HG03108 (cell line): ENCODE measurements around the gene EMILIN1.
A peak's percentile ranks its signal among the peaks of the same experiment; 100 is the strongest.
"Not testable (repeated sequence)": the region's sequence is repeated elsewhere in the genome, so short reads cannot be mapped to it uniquely, and the experiment has no call there.

Source experiments
- ATAC-seq: cut with Tn5 transposase; IDR thresholded peaks from one replicate; pipeline ENCODE4 v1.9.1; 2021; ENCODE audit warnings: moderate library complexity; ENCODE audit not compliant: unreplicated experiment

Gene EMILIN1

DNA sequence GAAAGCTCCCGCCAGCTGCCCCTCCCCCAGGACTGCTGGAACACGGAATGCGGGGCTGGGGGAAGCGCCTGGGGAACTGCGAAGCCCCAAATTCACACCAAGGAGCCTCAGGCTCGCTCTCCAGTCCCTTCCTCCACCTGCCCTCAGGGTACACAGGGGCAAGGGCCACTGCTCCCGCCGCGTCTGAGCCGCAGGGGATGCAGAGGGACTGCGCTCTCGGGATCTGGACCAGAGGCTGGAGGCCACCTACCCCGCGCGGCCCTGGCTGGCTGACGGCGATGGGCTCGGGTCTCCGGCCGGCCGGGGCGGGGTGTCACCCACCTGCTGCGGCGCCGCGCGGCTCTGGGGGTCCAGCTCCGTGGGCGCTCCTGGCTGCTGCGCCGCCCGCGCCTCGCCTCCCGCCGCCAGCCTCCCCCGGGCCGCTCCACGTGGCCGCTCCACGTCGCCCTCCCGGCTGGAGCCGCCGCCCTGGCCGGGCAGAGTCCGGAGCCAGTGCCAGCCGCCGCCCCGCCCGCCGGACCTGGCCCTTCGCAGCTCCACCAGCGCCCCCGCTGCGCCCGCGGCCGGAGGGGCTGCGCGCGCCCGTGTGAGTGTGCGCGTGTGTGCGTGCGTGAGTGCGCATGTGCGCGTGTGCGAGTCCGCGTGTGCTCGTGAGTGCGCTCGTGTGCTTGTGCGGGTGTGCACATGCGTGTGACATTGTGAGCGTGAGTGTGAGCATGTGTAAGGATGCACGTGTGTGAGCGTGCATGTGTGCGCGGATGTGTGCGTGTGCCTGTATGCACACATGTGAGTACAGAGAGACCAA is 40.3 kb downstream of the EMILIN1 start, which contains the start of gene CGREF1:
Gene CGREF1 (minus strand): TSS at position 604 of the 805 bp plus-strand sequence. CDS start 14,762 bp downstream, outside the sequence.
- no peak for ATAC-seq

DNA sequence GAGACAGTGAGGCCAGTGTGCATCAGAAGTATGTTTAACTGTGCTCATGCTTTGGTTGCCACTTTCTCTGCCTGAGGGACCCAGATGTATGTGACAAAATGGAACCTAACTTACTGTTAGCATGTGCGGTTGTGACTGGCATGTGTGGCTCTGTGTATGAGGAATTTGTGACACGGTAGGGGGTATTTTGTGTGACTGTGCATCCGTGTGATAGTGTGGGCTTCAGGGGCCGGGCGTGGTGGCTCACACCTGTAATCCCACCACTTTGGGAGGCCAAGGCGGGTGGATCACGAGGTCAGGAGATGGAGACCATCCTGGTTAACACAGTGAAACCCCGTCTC is 40.9 kb downstream of the EMILIN1 start:
- not testable (repeated sequence) for ATAC-seq

DNA sequence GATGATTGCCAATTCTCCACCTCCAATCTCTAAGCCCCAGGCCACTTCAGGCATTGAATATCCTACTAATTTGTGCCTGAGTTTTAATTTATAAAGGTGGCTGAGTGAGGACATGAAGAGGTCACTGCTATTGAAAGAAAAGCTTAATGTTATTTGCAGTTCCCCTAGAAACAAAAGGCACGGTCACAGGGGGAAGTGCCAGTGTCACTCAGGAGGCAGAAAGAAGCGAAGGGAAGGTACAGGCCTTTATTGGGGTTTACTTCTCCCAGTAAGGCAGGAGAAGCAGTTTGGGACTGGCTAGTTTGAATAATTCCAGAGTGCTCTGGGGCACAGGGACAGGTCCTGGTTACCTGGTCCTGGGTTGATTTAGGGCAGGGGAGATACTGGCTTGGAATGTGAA is 43.5 kb downstream of the EMILIN1 start:
- ATAC-seq = no peak

DNA sequence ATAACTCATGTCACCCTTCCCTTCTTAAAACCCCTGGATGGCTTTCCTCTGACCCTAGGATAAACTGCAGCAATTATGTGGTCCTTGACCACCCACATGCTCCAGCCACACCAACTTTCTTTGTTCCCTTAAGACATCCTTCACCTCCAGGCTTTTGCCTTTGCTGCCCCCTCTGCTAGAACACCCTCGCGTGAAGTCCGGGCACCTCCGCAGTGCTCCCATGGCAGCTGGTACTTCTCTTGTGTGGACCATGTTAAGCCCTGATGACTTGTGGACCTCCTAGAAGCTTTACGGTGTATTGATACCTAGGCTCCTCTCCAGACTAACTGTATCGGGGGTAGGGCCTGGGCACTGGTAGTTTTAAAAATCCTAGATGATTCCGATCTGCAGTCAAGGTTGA is 44.4 kb downstream of the EMILIN1 start:
- no peak for ATAC-seq

DNA sequence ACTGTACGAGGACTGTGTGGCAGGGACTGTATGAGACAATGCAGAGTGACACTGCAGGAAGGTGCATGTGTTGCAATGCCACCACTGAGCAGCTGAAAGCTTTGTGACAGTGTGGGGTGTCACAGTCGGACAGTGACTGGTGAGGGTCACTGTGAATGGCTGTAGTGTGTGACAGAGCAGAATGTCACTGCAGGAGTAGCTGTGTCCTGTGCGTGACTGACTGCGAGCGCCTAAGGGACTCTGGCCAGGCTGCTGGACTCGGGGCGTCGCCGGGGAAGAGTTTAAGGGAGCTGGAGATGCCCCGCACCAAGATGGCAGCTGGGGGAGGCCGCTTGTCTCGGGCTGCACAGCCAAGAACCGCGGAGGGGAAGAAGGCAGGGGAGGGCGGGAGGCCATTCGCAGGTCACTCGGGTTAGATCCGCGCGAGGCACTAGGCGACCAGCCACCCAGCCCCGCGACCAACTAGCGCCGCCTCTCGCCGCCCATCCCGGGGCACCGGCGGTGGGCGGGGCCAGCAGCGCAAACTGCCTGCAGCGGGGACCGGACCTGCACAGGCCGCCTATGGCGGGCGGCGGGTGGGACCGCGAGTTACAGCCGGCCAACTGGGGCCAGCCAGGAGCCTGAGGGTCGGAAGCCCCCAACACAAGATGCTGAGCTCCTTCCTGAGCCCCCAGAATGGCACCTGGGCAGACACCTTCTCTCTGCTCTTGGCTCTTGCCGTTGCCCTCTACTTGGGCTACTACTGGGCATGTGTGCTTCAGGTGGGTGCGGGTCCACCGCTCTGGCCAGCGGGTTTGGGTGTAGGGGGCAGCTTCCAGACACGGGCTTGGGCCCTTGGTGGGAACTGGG is 45.1 kb downstream of the EMILIN1 start, which contains the start of gene ABHD1:
Gene ABHD1 (plus strand): TSS at position 514 of the 849 bp plus-strand sequence. CDS start 134 bp downstream, at position 648.
- no peak for ATAC-seq

DNA sequence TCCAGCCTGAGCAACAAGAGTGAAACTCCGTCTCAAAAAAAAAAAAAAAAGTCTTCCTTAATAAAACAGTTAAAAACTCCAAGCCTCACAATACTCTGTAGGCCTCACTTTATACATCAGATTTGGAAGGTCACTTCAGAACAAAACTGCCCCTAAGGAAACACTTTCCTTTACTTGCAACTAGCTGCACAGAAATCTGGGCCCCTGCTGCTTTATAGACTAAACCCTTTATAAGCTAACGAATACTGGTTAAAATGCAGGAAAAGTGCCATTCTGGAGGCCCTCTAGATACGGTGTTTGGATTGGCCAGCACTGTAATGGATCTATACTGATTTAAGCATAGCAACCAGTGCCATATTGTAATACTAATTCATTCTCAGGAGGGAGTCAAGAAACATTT is 46.7 kb downstream of the EMILIN1 start:
- ATAC-seq = no peak

DNA sequence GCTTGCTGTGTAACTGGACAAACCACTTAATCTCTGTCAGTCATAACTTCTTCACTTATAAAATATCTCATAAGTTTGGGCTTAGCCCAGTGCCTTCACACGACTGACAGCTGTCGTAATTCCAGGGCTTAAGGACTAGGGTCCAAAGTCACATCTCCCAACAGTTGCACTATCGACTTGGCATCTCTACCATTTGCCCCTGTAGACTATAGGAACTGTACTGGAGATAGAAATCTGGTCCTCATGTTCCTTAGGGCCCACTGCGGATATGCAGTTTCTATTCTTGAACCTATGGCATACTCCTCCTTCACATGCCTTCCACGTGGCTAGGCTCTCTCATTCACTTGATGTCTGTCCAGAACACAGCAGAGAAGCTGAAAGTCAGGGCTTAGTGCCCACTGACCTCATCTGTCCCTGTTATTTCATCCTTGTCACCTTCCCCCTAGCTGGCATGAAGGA is 47.9 kb downstream of the EMILIN1 start:
- no peak for ATAC-seq

DNA sequence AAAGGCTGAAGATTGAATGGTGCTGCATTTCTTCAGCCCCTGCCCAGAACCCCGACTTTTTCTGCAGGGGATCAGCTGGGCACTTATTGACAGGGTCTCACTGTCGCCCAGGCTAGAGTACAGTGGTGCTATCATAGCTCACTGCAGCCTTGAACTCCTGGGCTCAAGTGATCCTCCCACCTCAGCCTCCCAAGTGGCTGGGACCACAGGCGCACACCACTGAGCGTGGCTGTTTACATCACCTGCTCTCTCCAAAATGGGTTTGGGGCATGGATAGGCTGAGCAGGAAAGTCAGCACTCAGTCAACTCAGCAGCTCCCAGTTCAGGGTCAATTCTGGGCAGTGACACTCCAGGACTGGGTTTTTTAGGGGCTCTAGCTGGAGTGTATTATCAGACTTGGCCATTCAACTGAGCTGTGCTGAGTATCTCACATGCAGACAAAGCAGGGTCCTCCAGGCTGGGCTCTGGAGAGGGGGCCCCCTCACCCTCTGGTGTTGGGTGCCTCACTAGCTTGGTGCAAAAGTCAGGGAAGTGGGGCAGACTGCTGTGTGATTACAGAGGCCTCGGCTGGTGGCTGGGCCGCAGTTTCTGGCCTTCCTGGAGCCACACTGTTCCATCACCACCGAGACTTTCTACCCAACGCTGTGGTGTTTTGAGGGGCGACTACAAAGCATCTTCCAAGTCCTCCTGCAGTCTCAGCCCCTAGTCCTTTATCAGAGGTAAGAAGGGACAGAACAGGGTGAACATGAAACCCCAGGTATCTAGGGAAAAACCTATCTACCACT is 49.7 kb downstream of the EMILIN1 start:
- no peak for ATAC-seq

DNA sequence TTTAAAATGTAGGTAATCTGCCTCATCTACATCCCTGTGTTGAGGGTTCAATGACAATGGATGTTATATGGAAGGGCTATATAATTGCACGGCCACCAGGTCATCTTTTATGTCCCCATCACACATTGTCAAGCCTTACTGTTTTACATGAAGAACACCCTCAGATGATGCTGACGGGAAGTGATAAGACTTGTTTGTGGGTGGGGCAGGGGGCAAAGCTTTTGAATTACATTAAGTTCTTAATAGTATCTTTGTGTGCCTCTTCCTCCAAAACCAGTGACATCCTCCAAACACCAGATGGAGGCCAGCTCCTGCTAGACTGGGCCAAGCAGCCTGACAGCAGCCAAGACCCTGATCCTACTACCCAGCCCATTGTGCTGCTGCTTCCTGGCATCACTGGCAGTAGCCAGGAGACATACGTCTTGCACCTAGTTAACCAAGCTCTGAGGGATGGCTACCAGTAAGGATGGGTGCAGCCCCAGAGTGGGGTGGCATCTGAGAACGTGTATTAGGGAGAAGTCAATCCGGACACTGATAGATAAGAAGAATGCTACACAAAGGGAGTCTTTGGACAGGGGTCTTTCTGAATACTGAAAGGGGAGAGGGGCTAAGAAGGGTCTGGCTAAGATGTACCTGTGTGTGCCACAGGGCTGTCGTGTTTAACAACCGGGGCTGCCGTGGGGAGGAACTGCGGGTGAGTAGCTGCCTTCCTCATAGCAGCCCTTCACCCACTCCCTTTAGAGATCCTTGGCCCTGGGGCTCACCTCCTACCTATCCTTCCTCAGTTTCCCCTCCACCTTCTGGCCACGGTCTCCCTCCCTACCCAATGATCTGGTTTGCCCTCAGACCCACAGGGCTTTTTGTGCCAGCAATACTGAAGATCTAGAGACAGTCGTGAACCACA is 50.5 kb downstream of the EMILIN1 start:
- no peak for ATAC-seq

DNA sequence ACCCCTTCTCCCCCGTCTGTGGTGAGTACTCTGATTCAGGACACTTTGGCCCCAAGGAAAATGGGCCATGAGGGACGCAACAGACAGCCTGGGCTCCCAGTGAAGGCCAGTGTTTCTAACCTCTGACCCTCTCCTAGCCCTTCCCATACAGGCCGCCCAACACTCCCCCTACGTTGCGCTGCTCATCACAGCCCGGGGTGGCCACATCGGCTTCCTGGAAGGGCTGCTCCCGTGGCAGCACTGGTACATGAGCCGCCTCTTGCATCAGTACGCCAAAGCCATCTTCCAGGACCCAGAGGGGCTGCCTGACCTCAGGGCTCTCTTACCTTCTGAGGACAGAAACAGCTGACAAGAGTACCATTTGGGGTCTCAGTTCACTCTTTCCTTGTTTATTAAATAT is 52.0 kb downstream of the EMILIN1 start:
- no peak for ATAC-seq

DNA sequence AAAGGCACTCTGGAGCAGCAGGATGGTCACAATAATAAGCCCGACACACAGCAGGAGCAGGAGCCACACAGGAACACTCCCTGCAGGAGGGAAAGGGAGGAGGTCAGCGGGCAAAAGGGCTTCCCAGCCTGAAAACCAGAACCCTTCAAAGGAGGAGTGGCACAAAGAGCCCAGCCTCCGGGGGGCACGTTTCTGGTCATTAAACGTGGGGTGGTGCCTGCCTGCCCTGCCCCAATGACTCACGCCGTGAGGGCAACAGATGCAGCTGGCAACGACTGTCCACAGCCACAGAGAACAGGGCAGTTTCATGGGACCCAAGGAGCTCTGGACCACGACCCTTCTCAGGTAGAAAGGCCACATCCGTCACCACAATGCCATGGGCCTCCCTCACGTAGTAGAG is 53.0 kb downstream of the EMILIN1 start:
- no peak for ATAC-seq

DNA sequence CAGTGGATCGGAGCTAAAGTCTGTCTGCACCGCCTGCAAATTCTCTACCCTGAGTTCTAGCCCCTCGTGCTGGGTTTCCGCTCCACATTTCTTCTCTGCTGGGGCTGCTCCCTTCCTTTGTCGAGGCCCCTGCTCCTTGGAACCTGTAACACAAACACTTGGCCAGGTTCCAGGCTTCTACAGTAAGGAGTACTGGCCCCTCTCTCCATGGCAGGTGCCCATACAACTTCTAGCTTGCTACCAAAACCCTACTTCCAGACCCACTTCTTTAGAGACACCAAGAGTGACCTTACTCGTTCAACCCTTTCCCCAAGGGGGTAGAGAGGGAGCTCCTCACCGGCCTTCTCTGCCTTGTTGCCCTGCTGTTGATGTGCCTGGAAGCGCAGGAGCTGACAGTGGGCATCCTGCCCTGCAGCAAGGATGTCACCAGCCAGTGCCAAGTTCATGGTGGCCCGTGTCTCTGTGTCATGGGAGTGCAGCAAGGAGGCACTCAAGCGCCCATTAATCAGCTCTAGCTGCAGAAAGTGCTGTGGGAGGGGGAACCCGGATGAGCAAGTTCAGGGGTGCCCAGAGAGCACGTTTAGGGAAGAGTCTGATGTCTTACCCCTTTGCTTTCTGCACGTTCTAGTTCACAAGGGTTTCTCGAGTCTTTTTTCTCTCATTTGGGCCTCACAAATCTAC is 54.9 kb downstream of the EMILIN1 start:
- no peak for ATAC-seq

DNA sequence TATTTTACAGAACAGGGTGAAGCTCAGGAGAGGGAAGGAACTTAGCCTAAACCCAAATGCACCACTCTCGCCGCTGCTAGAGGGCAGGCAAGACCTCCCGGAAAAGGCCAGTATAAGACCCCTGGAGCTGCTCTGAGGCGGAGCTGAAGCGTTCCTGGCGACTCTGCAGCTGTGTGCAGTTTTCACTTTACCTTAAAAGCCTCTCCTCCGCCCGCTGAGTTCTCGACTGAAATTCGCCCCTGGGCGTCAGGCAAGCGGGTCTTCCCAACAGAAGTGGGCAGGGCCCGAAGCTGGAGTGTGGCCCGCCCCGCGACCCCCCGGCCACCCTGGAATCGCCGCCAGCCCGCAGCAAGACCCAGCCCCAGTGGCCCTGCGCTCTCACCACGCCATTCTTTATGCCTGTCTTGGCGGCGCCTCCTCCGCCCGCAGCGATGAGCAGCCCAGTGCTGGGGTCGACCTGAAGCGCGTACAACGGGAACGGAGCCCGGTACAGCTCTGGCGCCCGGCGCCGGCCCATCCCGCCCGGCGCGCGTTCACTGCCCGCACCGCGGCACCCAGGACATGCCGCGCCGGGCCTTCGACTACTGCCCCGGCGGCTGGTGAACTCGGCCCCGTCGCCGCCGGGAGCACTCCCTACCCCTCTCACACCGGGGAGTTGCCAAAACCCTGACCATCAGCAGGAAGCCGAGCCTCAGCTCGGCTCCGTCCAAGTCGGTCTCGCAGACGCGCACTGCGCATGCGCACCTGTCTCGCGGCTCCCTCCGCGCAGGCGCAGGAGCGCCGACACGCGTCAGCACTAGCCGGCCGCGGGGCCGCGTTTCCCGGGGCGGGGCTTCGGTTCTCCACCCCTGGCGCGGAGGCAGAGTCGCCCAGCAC is 55.7 kb downstream of the EMILIN1 start, which contains the start of gene PREB:
Gene PREB (minus strand): TSS at position 732 of the 876 bp plus-strand sequence. CDS start 215 bp downstream, at position 517.
- ATAC-seq = peak; percentile 78

DNA sequence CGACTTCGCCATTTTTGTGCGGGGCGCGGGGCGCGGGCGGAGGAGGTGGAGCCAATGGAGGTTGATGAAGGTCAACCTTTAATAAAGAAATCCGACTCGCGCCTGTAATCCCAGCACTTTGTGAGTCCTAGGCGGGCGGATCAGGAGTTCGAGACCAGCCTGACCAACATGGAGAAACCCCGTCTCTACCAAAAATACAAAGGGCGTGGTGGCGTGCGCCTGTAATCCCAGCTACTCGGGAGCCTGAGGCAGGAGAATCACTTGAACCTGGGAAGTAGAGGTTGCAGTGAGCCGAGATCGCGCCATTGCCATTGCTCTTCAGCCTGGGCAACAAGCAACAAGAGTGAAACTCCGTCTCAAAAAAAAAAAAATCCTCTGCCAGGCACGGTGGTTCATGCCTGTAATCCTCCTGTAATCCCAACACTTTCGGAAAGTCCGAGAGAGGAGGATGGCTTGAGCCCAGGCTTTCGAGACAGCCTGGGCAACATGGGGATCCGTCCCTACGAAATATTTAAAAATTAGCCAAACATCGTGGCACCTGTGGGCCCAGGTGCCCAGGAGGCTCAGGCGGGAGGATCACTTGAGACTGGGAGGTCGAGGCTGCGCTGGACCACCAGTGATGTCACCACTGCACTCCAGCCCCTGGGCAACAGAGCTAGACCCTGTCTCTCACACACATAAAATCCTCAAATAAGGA is 56.5 kb downstream of the EMILIN1 start:
- ATAC-seq = no peak

DNA sequence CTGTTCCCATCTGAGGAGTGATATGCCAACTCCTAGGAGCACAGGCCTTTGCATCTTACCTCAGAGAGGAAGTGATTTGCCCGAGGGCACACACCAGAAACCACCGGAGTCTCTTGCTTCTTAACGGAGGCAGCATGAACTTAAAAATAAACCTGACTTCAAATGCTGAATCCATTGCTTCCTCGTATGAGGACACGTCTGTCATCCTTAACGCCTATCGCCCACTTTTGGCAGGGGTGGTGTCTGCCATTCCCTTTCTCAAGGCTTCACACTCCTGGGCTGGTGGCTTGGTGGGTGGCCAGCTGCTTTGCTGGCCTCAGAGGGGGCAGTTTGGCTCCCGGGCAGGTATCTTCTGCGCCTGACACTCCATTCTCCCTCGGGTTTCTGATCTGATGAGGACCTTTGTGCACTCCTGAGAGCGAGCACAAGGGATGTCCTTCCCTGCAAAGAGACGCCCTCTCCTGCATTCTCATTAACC is 57.1 kb downstream of the EMILIN1 start:
- no peak for ATAC-seq
